Hematopoietic multipotent progenitor cell treated with erythropoietin and hydrocortisone succinate and interleukin-3 and kit ligand, for 17 days (in vitro differentiated cells): ENCODE results near the gene DNAJC4.
A peak's percentile ranks its signal among the peaks of the same experiment; 100 is the strongest.

Experiments used
- DNase-seq: peaks from one replicate; pipeline ENCODE4 v3.0.0-alpha.2; 2015; ENCODE audit warnings: low spot score

Gene DNAJC4

DNA sequence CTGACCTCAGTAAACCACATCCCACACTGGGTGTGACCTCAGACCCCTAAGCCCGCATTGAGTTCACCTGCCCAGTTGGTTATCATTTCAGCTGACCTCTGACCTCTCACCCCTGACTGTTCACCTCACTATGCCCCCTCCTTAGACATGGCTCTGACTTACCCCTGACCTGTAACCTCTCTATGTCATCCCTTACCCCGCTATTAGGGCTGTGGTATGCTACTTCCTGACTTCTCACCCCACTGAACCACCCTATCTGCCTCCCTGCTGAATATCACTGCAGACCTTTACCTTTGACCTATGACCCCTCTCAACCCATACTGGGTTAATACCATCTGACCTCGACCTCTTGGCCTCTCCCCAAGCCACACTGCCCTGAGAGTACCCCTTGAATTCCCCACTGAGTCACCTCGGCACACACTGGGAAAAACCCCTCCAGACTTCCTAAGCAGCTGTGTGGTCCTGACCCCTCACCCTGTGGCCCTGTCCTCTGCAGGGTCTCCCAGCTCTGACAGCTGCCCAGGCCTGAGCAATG is 29.3 kb downstream of the DNAJC4 start:
- DNase-seq, result no peak

DNA sequence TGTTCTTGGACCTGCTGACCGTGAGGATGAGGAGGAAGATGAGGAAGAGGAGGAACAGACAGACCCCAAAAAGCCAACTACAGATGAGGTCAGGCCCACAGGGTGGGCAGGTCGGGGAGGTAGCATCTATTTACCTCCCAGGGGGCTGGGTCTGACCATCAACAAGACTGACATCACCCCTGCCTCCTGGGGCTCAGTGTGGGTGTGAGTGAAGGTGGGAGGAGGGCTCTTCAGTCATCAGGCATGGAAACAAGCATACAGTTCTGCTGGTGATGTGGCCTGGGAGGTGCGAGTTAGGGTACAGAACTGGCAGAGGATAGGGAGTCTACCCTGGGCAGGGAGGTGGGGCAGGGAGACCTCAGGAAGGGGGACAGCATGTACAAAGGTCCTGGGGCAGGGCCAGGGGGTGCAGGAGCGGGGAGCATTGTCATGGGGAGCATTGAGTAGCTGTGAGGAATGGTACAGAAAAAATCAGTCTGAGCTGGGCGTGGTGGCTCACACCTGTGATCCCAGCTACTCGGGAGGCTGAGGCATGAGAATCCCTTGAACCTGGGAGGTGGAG is 29.9 kb downstream of the DNAJC4 start:
- DNase-seq, result no peak

DNA sequence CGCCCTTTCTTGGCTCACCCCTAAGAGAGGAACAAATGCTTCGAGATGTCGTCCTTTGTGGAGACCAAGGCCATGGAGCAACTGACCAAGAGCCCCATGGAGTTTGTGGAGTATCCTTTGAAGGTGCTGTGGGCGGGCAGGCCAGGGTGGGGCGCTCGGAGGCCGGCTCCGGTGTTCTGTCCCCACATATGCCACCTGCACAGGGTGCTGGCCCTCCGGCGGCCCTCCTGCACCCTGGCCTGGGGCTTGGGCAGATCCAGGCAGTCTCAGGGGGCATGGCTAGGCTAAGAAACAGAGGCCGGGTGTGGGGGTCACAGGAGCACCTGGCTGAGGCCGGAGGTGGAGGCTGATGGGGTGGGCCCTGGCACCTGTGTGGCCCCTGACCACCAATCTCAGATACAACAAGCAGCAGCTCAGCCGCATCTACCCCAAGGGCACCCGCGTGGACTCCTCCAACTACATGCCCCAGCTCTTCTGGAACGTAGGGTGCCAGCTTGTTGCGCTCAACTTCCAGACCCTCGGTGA is 31.3 kb downstream of the DNAJC4 start:
- DNase-seq, result no peak

DNA sequence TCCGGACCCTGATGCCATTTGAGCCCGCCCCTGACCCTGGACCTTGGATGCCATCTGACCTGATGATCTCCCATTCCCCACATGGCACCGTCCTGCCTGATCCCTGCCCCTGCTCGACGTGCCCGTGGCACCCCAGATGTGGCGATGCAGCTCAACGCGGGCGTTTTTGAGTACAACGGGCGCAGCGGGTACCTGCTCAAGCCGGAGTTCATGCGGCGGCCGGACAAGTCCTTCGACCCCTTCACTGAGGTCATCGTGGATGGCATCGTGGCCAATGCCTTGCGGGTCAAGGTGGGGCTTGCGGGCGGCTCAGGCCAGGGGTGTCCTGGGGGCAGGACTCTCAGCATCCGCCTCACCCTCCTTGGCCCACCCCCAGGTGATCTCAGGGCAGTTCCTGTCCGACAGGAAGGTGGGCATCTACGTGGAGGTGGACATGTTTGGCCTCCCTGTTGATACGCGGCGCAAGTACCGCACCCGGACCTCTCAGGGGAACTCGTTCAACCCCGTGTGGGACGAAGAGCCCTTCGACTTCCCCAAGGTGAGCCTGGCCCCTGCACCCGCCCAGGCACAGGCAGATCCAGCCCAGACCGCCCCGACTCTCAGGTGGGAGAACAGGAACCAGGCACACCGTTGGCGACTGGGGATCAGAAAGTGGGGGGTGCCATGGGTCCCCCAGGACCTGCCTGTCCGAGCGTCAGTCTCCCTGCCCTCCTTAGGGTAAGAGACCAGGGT is 32.1 kb downstream of the DNAJC4 start:
- DNase-seq, result no peak

DNA sequence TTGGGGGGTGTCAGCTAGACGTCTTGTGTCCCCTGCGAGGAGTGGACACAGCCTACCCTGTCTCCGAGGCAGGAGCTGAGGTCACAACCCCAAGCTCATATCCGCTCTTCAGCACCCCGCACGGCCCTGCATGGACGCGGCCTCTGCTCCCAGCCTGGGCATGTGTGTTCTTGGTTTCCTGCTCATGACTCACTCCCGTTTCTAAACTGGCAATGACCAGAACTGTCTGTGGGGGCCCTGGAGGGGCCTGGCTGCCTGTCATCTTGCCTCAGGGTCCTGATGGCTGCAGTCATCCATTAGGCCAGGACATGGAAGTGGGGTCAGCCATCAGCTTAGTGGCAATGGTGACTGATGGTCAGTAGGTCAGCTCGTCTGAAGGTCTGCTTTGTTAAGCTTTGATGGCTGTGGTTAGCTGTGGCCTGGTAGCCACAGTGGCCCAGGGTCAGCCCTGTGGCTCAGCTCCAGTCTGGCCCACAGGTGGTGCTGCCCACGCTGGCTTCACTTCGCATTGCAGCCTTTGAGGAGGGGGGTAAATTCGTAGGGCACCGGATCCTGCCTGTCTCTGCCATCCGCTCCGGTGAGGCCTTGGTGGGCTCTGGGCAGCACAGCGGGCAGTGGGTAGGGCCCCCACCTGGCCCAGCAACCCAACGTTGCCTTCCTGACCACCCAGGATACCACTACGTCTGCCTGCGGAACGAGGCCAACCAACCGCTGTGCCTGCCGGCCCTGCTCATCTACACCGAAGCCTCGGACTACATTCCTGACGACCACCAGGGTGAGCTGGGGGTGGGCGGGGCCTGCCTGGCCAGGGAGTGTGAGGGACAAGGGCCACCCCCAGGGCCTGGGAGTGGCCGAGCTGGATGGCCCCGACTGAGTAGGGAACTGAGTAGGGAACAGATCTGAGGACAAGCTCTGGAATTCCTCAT is 32.9 kb downstream of the DNAJC4 start:
- DNase-seq, result no peak

DNA sequence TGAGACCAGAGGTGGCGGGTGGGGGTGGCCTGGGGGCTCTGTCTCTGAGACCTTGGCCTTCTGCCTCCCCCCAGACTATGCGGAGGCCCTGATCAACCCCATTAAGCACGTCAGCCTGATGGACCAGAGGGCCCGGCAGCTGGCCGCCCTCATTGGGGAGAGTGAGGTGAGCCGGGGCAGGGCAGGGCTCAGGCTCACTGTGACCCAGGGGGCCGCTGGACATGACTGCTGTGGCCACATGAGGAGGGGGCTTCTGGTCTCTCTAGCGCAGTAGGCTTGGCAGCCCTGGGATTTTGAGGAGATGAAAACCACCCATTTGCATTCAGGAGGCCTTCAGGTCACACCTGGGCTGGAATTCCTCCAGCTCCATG is 33.6 kb downstream of the DNAJC4 start:
- no peak for DNase-seq

DNA sequence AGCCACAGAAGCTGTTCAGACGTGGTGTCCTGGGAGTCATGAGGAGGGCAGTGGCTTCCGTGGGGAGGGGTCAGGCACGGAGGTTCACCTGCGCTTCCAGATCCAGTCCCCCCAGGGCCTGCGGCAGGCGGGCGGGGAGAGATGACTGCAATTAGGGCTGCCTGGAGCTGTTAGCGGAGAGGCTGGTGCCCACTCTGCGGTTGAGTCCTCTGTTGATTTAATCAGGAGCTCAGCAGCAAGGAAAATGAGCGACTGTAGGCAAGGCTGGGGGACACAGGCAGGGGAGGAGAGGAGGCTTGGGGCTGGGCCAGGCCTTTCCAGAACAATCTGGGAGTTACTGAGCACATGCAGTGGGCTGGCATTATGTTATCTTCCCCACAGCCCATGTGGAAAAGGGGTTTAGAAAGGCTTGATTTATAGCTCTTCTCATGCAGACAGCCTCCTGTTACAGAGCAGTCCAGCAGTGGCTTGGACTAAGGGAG is 34.1 kb downstream of the DNAJC4 start:
- DNase-seq, result no peak

DNA sequence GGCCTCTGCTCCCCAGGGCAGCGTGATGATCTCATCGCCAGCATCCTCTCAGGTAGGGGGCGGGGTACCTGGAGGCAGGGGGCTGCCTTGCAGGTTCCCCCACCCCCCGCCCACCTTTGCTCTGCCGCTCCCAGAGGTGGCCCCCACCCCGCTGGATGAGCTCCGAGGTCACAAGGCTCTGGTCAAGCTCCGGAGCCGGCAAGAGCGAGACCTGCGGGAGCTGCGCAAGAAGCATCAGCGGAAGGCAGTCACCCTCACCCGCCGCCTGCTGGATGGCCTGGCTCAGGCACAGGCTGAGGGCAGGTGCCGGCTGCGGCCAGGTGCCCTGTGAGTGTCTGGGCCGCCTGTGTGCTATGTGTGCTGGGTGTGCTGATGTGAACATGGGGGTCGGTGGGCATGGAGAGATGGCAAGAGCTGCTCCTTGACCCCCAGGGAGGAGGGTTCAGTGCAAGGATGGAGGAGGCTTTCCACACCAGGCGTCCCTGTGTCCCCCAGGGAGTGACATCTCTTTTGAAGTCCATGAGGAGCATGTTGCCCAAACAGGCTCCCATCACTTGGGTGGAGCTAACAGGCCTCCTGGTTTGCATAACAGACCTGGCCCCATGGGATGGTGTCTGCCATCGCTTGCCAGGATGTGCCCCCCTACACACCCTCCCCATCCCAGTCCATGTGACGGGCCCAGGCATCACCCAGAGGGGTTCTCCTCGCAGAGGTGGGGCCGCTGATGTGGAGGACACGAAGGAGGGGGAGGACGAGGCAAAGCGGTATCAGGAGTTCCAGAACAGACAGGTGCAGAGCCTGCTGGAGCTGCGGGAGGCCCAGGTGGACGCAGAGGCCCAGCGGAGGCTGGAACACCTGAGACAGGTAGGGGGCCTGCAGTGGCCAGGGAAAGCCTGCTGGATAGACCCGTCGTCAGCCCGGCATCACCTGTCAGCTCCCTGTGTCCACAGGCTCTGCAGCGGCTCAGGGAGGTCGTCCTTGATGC is 35.1 kb downstream of the DNAJC4 start:
- no peak for DNase-seq

DNA sequence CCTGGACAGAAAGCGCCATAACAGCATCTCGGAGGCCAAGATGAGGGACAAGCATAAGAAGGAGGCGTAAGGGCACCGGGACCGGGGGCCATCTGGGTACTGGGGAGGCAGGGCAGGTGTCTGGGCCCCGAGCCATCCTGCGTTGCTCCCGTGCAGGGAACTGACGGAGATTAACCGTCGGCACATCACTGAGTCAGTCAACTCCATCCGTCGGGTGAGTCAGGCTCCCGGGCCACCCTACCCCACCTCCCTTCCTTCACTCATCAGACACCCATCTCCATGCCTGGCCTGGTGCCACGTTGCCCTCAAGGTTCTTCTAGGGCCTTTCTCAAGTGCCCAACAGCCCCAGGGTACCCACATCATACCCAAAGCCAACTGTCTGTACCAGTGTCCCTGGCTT is 36.0 kb downstream of the DNAJC4 start:
- no peak for DNase-seq

DNA sequence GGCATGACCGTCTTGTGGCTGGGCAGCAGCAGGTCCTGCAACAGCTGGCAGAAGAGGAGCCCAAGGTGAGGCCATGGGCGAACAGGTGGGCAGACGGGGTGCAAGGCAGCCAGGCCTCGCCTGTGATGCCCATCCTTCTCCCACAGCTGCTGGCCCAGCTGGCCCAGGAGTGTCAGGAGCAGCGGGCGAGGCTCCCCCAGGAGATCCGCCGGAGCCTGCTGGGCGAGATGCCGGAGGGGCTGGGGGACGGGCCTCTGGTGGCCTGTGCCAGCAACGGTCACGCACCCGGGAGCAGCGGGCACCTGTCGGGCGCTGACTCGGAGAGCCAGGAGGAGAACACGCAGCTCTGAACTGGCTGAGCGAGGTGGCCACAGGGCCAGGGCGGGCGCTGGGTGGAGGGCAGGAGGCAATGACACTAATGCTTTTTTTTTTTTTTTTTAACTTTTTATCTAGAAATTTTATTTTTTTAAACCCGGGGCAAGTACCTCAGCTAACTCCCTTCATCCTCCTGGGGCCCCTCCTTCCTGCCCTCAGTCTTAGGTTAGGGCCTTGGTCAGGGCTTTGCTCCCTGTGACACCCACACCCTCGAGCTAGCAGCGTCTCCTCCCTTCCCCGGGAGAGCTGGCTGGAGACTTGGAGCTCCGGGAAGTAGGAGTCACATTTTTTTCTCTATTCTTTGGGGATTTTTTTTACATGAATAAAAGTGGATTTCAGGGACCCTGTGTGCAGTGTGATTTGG is 37.0 kb downstream of the DNAJC4 start:
- no peak for DNase-seq

DNA sequence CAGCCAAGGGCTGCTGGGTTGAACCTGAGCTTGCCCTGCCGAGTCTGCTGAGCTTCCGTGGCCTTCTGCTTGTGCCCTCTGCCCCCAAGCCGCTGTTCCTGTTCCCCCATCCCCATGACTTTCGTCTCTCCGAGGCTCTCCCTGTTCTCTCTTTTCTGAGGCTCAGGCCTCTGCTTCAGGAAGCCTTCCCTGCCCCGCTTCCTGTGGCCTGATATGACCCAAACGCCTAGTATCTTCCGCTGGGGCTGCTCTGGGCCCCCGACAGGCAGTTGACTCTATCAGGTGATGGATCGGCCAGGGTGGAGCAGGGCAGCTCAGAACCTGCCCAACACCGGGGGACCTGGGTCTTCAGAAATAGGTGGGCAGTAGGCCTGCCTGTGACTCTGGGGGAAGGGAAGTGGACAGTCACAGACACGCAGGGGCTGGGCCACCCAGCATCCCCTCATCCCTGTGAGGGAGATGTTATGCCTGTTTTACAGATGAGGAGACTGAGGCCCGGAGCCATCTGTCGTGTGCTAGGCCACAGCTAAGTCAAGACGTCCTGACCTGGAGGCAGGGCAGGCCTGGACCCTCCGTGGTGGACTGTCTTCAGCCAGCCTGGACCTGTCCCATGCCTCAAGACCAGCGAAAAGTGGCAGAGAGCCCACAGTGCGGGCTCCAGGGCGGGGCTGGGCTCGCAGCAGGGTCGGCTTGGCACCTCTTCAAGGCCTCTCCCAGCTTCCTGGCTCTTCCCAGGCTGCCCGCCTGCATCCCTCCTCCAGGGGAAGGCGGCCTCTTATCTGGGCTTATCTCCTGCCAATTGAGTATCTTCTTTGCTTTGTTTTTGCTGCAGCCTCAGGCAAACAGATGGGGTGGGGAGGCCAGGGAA is 37.9 kb downstream of the DNAJC4 start:
- DNase-seq, result peak; percentile 70

DNA sequence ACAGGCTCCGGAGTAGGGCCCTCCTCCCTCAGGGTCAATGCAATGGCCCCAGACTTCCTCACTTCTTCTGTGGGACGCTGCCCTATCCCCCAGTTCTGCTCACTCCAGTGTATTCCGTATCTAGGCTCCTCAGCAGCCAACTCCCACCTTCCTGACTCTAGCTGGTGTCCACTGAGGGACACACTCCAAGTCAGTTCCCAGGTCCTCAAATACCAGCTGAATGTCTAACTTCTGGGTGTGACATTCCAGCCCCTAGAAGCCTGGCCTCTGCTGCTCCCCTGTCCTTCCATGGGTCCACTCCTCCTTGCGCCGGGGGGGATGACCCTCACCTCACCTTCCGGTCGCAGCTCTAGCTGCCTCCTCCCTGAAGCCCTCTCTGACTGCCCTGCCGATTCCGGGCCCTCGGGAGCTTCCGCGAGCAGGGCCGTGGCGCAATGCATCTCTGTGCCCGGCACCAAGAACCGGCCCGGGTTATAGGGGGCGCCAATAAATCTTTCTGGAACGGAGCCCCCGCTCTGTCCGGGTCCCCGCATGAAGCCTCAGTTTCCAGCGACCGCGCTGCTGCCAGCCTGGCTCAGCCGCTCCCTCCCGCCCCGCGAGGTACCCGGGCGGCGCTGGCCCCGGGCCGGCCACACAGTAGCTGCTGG is 38.7 kb downstream of the DNAJC4 start:
- peak; percentile 56 for DNase-seq

DNA sequence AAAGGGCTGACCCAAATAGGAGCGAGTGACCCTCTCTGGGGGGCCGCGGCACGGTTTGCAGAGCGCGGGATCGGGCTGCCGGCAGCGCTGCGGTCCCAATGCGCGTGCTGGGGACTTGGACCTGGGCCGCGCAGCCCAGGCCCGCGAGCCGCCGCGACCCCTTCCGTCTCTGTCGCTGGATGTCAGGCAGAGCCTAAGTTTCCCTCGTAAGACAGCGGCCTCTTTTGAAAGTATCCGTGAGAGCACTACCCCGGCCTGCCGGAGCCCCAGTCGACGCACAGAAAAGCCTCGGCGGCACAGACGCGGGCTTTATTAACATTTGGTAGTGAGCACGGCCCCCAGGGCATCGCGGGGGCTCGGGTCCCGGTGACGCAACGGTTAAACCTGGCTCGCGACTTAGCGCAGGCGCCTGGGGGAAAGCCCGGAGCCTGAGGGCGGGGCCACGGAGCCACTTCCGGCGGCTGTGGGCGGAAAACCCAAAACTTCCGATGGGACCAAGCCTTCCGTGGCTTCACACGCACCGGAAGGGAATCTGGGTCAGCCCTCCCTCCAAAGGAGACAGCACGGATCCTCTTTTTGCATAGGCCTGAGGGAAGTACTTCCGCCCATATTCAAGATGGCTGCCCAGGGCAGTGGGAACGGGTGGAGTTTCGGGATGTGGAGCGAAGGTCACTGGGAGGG is 39.3 kb downstream of the DNAJC4 start:
- DNase-seq, result peak; percentile 99

DNA sequence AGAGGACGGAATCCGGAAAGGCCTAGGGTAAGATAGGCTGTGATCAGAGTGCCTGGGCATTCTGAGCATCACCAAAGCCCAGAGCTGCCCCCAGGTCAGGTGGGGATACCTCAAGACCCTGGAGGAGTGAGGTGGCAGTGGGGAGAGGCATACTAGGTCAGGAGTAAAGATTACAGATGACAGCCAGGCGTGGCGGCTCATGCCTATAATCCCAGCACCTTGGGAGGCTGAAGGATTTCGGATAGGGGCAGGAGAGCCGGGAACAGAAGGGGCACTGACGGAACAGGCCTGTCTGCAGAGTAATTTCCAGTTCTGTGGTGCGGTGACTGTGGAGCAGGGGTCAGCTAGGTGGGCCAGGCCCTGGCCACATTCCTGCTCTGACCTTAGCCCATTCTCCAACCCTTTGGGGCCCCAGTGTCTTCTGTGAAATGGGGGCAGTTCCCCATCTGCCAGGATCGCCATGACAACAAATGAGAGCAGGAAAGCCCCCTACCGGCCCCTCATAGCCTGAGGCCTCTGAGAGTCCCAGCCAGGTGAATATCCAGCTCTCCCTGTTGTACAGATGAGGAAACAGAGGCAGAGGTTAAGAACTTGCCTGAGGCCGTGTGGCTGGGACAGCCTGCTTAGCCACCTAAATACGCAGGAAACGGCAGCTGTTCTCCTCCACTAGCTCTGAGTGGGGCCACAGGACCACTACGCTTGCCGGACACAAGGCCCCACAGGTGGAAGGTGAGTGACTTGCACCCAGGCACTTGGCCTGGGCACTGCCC is 44.9 kb downstream of the DNAJC4 start:
- DNase-seq, result no peak

DNA sequence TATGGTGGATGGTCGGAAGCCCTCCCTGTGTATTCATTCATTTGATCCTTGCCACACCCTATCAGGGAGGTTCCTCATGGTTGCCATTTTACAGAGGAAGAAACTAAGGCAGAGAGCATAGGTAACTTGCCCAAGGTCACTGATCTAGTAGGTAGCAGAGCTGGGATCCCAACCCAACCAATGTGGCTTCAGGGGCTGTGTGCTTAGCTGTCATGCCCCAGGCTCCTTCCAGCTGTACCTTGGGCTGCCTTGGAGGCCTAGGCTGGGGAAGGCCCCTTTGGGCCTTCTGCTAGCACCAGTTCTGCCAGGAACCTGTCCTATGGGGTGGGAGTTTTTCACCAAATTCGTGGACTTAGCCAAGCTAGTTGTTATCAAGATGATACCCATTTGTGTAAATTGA is 45.5 kb downstream of the DNAJC4 start:
- no peak for DNase-seq

DNA sequence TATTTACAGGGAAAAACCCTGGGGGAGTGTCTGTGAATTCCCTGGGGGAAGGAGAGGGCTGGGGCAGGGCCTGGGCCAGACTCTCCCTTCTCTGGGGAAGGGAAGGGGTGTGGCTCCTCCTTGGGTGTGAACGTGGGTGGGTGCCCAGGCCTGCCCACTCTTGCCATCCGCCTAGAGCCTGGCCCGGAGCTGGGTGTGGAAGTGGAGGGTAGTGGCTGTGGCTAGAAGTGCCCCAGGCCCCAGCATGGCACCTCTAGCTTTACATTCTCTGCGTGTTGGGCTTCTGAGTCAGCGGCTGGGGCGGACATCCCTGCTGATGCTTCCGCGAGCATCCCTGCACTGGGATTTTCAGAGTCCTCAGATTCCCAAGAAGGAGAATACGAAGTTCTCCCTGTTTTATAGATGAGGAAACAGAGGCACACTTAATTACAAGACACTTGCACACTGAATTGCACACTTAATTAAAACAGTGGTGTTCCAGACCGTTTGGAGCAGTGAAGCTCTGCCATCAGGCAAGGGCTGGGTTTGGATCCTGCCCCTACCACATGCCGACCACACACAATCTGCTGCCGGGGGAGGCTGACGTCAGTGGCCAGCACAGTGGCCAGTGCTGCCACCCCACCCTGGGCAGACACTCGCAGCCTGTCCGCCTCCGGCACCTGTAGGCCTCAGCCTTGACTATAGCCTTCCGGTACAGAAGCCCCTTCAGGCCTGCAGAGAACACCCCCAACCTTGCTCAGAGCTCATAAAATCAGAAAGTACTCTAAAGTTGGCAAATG is 46.5 kb downstream of the DNAJC4 start:
- peak; percentile 80 for DNase-seq
